IMR-90 (cell line): ENCODE results near the gene KTI12. TPM values are rescaled to one million over a fixed set of nuclear protein-coding genes. Genes with fewer than 3 reads are reported as not detected.

Experiments
- CTCF ChIP-seq: conservative IDR thresholded peaks from 2 replicates; pipeline ENCODE4 v1.5.1; 2012; ENCODE audit warnings: mild to moderate bottlenecking, low read depth, low read length, improper control_type of control experiment
- polyA plus RNA-seq, 3 experiments: library from polyadenylated mRNA; depleted of rRNA; stranded (reverse); fragments of >200 nt; gene quantifications; 2 replicates each; pipeline ENCODE4 v1.2.3, GENCODE V29; 2012; ENCODE audit warnings: low replicate concordance in 1 of 3
- total RNA-seq: library from RNA; depleted of rRNA; stranded (reverse); fragments of >200 nt; gene quantifications from 2 replicates; pipeline ENCODE4 v1.2.3, GENCODE V29; 2012
- TF ChIP-seq, protein P1 (sequence below): fragments of 150-350 bp; IDR thresholded peaks from 2 replicates; pipeline ENCODE4 v1.6.1; 2016; ENCODE audit warnings: low read depth, mild to moderate bottlenecking, low read length, moderate library complexity, borderline replicate concordance

KTI12 gene
- total and polyA plus RNA-seq, 2 of the 4 experiments (the other 2 are of a cell fraction): 15.2 to 16.3 TPM

- no peak for TF ChIP-seq CTCF
- TF ChIP-seq, protein P1, sequence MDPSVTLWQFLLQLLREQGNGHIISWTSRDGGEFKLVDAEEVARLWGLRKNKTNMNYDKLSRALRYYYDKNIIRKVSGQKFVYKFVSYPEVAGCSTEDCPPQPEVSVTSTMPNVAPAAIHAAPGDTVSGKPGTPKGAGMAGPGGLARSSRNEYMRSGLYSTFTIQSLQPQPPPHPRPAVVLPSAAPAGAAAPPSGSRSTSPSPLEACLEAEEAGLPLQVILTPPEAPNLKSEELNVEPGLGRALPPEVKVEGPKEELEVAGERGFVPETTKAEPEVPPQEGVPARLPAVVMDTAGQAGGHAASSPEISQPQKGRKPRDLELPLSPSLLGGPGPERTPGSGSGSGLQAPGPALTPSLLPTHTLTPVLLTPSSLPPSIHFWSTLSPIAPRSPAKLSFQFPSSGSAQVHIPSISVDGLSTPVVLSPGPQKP: no peak
These were observed 34.9 kb downstream of the KTI12 start (continued) for GRCh38 chr1:51998701-51999100.
